Transverse colon (tissue), 4 donors: ENCODE data around the gene FNBP1L. TPM values are rescaled to one million over a fixed set of nuclear protein-coding genes. Genes with fewer than 3 reads are reported as not detected.

Experiments used
- DNase-seq: peaks from one replicate; pipeline ENCODE4 v3.0.0-alpha.2; 2019
- H3K27ac ChIP-seq, 4 donors: fragments of 200-600 bp; sonication (generic); 2 replicates each; pipeline ENCODE4 v1.5.1; 2016 to 2018; ENCODE audit warnings: inconsistent platforms in 4 of 4
- H3K27me3 ChIP-seq: fragments of 200-600 bp; sonication (generic); 2 replicates; pipeline ENCODE4 v1.5.1; 2017; ENCODE audit warnings: inconsistent platforms
- H3K36me3 ChIP-seq, 4 donors: fragments of 200-600 bp; sonication (generic); 2 replicates each; pipeline ENCODE4 v1.5.1; 2017 to 2019; ENCODE audit warnings: inconsistent platforms in 4 of 4
- H3K4me1 ChIP-seq, 4 donors: fragments of 200-600 bp; sonication (generic); 2 replicates each; pipeline ENCODE4 v1.5.1; 2017 to 2020; ENCODE audit warnings: inconsistent platforms in 4 of 4
- H3K4me3 ChIP-seq, 4 donors: fragments of 200-600 bp; sonication (generic); 1 replicate in 1 of 4; 2 replicates in 3 of 4; pipeline versions ENCODE4 v1.5.1 to v1.6.1; 2017 to 2019; ENCODE audit warnings: inconsistent platforms in 4 of 4
- H3K9me3 ChIP-seq, 2 donors: fragments of 200-600 bp; sonication (generic); 2 replicates each; pipeline ENCODE4 v1.5.1; 2017 to 2019; ENCODE audit warnings: inconsistent platforms in 2 of 2
- CTCF ChIP-seq, 5 experiments: fragments of 200-600 bp in 3 of 5; fragments of 450-650 bp in 2 of 5; sonication (generic) in 3 of 5; IDR thresholded peaks; 1 replicate in 2 of 5; 2 replicates in 3 of 5; pipeline ENCODE4 v1.5.1; 2016 to 2017; ENCODE audit warnings: antibody characterized with exemption in 5 of 5, inconsistent platforms in 3 of 5, mild to moderate bottlenecking in 2 of 5, moderate library complexity in 1 of 5
- EP300 ChIP-seq: sonication (generic); formaldehyde crosslinking; IDR thresholded peaks from one replicate; pipeline ENCODE4 v1.6.1; 2017; ENCODE audit warnings: antibody characterized with exemption, low read depth
- POLR2A ChIP-seq: fragments of 450-650 bp; IDR thresholded peaks from one replicate; pipeline ENCODE4 v1.6.1; 2016; ENCODE audit warnings: antibody characterized with exemption, mild to moderate bottlenecking, moderate library complexity
- POLR2AphosphoS5 ChIP-seq, 3 donors: sonication (generic); formaldehyde crosslinking; IDR thresholded peaks; one replicate each; pipeline ENCODE4 v1.6.1; 2016; ENCODE audit warnings: antibody characterized with exemption in 3 of 3
- WGBS, 2 donors: methylation state at CpG; one replicate each; pipeline ENCODE4 v1.1.5; 2018; ENCODE audit warnings: low coverage in 1 of 2; 5-methylcytosine and 5-hydroxymethylcytosine counted together
- in situ Hi-C, 4 donors: fragments of 200-750 bp; cut with MboI; loops; one replicate each; pipeline versions ENCODE4 v1.15.0 to v1.15.1; 2017; ENCODE audit warnings: low sequenced_read_pairs in 3 of 4, low pct_ligation_motif_present in 1 of 4, low pct_unique_long_range_greater_than_20kb in 1 of 4
- intact Hi-C: fragments of 100-400 bp; cut with DNase I; formaldehyde crosslinking; loops from one replicate; pipeline ENCODE4 v1.15.1; 2023; ENCODE audit warnings: low total_unique reads
- total RNA-seq, 4 donors: library from RNA; depleted of rRNA; stranded (reverse); fragments of >200 nt; gene quantifications; one replicate each; pipeline ENCODE4 v1.1.0, GENCODE V29; 2016

The FNBP1L gene
- total RNA-seq, 4 donors from 2014 or later: 31.0 to 69.4 (median 49.0) TPM

DNA sequence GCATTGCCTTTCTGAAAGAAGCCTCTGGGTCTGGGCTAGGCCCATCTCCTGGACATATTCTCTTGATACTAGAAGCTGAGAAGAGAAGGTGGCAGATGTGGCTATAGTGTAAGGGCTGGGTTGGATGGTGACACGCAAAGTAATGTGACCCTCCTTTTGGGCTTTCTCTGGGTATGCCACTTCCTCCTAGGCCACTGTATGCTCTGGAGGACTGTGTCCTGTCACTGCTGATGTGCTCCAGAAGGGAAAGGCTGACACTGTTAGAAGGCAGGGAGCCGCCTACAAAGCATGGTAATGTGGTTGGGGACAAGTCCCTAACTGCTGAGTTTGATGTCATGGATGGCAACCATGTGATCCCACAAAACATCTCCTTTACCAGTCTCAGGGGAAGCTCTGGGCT is 121.6 kb downstream of the FNBP1L start:
- no peaks in the 10 kb centered on the region for H3K27me3 ChIP-seq
- DNase-seq: no peak
- H3K36me3 ChIP-seq: peaks cover 0 to 39% (median 7%) of the 10 kb centered on the region in 4 donors

DNA sequence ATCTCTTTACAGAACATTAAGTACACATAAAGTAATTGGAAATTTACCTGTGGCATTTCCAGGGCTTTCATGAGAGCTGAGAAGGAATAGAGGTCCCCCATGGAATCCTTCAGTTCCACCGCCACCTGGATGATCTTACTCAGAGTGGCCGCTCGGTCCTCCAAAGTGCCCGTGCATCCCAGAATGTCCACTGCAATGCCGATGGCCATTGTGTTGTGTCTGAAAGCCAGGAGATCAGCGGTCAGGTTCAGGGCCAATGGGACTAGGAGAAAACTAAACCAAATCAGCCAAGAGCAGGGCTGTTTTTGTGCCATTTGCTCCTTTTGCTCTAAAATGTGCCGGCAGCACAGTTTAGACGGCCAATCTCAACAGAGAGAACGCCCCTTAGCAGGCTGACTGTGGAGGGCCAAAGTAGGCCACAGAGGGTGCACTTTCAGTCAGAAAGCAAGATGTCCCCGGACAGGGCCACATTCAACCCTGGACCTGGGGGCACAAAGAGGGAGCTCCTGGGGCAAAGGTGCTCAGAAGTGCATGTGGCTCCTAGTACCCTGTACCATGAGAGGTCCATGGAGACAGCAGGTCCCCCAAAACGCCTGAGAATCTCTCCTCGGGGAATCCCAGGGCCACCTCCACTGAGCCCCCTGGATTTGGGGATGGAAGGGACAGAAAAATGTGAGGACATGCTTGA is 123.8 kb downstream of the FNBP1L start:
- 96% methylated on average over 12 of the region's 12 CpGs; no CpG with 5 or more reads in 1 of the 2 donors for WGBS, 2 donors
- DNase-seq: no peak
- in situ Hi-C loops (no loop called here), intact Hi-C loops (no loop called here)
- Histone ChIP-seq H3K4me3 (no peak overlapping the region), H3K27me3 (no peaks in the 10 kb centered on the region), H3K9me3 (no peaks in the 10 kb centered on the region), H3K27ac (no peak overlapping the region), H3K36me3 (peaks cover 0 to 46% (median 8%) of the 10 kb centered on the region in 4 donors), H3K4me1 (peaks cover 0 to 6% (median 3%) of the 10 kb centered on the region in 4 donors)
- no peak for TF ChIP-seq CTCF (IDR thresholded peaks at IDR 0.05)
- TF ChIP-seq POLR2A: no peak
- no peak for TF ChIP-seq EP300
- no peak for TF ChIP-seq POLR2AphosphoS5 (IDR thresholded peaks at IDR 0.05)

More for the DNA sequence above, 121.6 kb downstream of the FNBP1L start:
- H3K4me1 ChIP-seq: peaks cover 0 to 12% (median 3%) of the 10 kb centered on the region in 4 donors
- intact Hi-C loops (no loop called here), in situ Hi-C loops (no loop called here)
- no peak overlapping the region for H3K27ac ChIP-seq
- no peaks in the 10 kb centered on the region for H3K9me3 ChIP-seq
- TF ChIP-seq POLR2AphosphoS5 (IDR thresholded peaks at IDR 0.05): no peak
- TF ChIP-seq EP300: no peak
- TF ChIP-seq POLR2A: no peak
- no peak for TF ChIP-seq CTCF (IDR thresholded peaks at IDR 0.05)
- H3K4me3 ChIP-seq: no peak overlapping the region
- 97% methylated on average over 2 of the region's 2 CpGs; no CpG with 5 or more reads in 1 of the 2 donors for WGBS, 2 donors

DNA sequence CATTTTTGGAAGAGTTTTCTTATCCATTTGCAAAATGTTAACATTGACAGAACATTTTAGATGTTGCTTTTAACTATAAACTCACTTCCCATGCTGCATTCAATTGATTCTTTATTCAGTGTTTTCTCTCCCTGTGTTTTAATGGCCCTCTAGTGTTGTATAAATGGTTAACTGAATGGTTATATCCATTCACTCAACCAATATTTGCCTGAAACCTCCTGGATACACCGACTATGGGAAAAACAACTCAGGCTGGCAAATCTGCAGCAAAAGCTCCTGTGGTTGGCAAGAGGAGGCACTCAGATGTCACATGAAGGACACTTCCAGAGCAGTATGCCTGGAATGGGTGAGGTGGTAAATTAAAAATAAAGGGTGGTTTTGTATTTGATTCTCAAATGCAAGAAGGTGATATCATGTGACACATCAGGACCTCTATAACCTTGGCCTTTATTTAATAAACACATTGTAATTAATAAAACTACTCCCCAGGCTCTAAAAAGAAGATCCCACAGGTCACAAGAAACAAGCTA is 126.1 kb downstream of the FNBP1L start:
- no peaks in the 10 kb centered on the region for H3K27me3 ChIP-seq
- H3K4me1 ChIP-seq: peaks cover 0 to 15% (median 10%) of the 10 kb centered on the region in 4 donors
- H3K4me3 ChIP-seq: no peak overlapping the region
- no peak for TF ChIP-seq EP300
- no peak for TF ChIP-seq CTCF (IDR thresholded peaks at IDR 0.05)
- TF ChIP-seq POLR2A: no peak
- TF ChIP-seq POLR2AphosphoS5 (IDR thresholded peaks at IDR 0.05): no peak
- WGBS, 2 donors: 14 to 45% methylated on average over 1 of the region's 1 CpG
- H3K9me3 ChIP-seq: no peaks in the 10 kb centered on the region
- no peak overlapping the region for H3K27ac ChIP-seq
- in situ Hi-C loops: no loop called here
- peaks cover 0 to 32% (median 4%) of the 10 kb centered on the region in 4 donors for H3K36me3 ChIP-seq
- intact Hi-C loops: loop anchor here (1.0 kb wide), 1 partner anchor 29 kb away; no protein-coding TSS in a partner anchor
- DNase-seq: no peak

GRCh38 chr1:93574511-93574910 is 126.6 kb downstream of the FNBP1L start:
- 95 to 96% methylated on average over 6 to 7 of the region's 7 CpGs for WGBS, 2 donors
- no peak for DNase-seq
- in situ Hi-C loops: no loop called here
- intact Hi-C loops: no loop called here
- TF ChIP-seq EP300: no peak
- no peak for TF ChIP-seq POLR2A
- TF ChIP-seq POLR2AphosphoS5 (IDR thresholded peaks at IDR 0.05): no peak
- no peak for TF ChIP-seq CTCF (IDR thresholded peaks at IDR 0.05)
- Histone ChIP-seq H3K9me3 (no peaks in the 10 kb centered on the region), H3K27ac (no peak overlapping the region), H3K36me3 (peaks cover 0 to 32% (median 4%) of the 10 kb centered on the region in 4 donors), H3K4me1 (peaks cover 0 to 20% (median 15%) of the 10 kb centered on the region in 4 donors), H3K27me3 (no peaks in the 10 kb centered on the region), H3K4me3 (no peak overlapping the region)
